Osteocyte (in vitro differentiated cells): ENCODE measurements around the gene WWC2. TPM values are rescaled to one million over a fixed set of nuclear protein-coding genes. Genes with fewer than 3 reads are reported as not detected.
"Not testable (repeated sequence)": the region's sequence is repeated elsewhere in the genome, so short reads cannot be mapped to it uniquely, and the experiment has no call there.

Experiments
- DNase-seq: peaks from one replicate; pipeline ENCODE4 v3.0.0; 2021; ENCODE audit warnings: mixed read lengths; ENCODE audit not compliant: unreplicated experiment; ENCODE audit errors: extremely low spot score
- H3K27ac Mint-ChIP-seq: one replicate; pipeline ENCODE4 v1.8.0; 2021; ENCODE audit warnings: mild to moderate bottlenecking, mixed read lengths; ENCODE audit not compliant: unreplicated experiment
- H3K27me3 Mint-ChIP-seq: one replicate; pipeline ENCODE4 v1.8.0; 2021; ENCODE audit warnings: mixed read lengths; ENCODE audit not compliant: unreplicated experiment
- H3K36me3 Mint-ChIP-seq: one replicate; pipeline ENCODE4 v1.8.0; 2021; ENCODE audit warnings: mixed read lengths; ENCODE audit not compliant: unreplicated experiment
- H3K4me1 Mint-ChIP-seq: one replicate; pipeline ENCODE4 v1.8.0; 2021; ENCODE audit warnings: mixed read lengths; ENCODE audit not compliant: unreplicated experiment
- H3K4me3 Mint-ChIP-seq: one replicate; pipeline ENCODE4 v1.8.0; 2021; ENCODE audit warnings: mild to moderate bottlenecking, moderate library complexity, mixed read lengths; ENCODE audit not compliant: unreplicated experiment
- H3K9me3 Mint-ChIP-seq: one replicate; pipeline ENCODE4 v1.8.0; 2021; ENCODE audit warnings: mixed read lengths; ENCODE audit not compliant: unreplicated experiment
- CTCF ChIP-seq: fragments of 200-600 bp; sonication (generic); IDR thresholded peaks from 2 replicates; pipeline ENCODE4 v1.5.0; 2021; ENCODE audit warnings: antibody characterized with exemption, mild to moderate bottlenecking, moderate library complexity
- total RNA-seq: library from RNA; stranded (reverse); gene quantifications from 2 replicates; pipeline ENCODE4 v1.2.1, GENCODE V29; 2021

Gene WWC2
- total RNA-seq, 1 donor from 2014 or later: 53.5 TPM

- Mint-ChIP-seq H3K4me1 (no peaks in the 10 kb centered on the region), H3K27me3 (no peaks in the 10 kb centered on the region), H3K27ac (no peak overlapping the region), H3K9me3 (peaks cover 8% of the 10 kb centered on the region), H3K4me3 (no peak overlapping the region), H3K36me3 (peaks cover 38% of the 10 kb centered on the region)
- no peak for DNase-seq
- TF ChIP-seq CTCF: no peak
Observed at GRCh38 chr4:183323295-183323694, 224.2 kb downstream of the WWC2 start.

GRCh38 chr4:183324056-183324455 is 225.0 kb downstream of the WWC2 start:
- peaks cover 33% of the 10 kb centered on the region for H3K36me3 Mint-ChIP-seq
- not testable (repeated sequence) for H3K4me1 Mint-ChIP-seq, H3K27me3 Mint-ChIP-seq, H3K9me3 Mint-ChIP-seq, H3K27ac Mint-ChIP-seq, DNase-seq, H3K4me3 Mint-ChIP-seq

GRCh38 chr4:183324619-183325018 is 225.6 kb downstream of the WWC2 start:
- Mint-ChIP-seq H3K4me1 (peaks cover 3% of the 10 kb centered on the region), H3K36me3 (peaks cover 29% of the 10 kb centered on the region), H3K27me3 (no peaks in the 10 kb centered on the region), H3K9me3 (peaks cover 8% of the 10 kb centered on the region), H3K27ac (no peak overlapping the region), H3K4me3 (no peak overlapping the region)
- peak; percentile 75 for DNase-seq
- TF ChIP-seq CTCF: no peak

GRCh38 chr4:183326387-183326786 is 227.3 kb downstream of the WWC2 start:
- H3K9me3 Mint-ChIP-seq, H3K27ac Mint-ChIP-seq, H3K4me1 Mint-ChIP-seq, H3K27me3 Mint-ChIP-seq, H3K4me3 Mint-ChIP-seq: not testable (repeated sequence)
- DNase-seq: peak; percentile 64
- H3K36me3 Mint-ChIP-seq: peaks cover 16% of the 10 kb centered on the region

GRCh38 chr4:183326853-183327252 is 227.8 kb downstream of the WWC2 start:
- peaks cover 12% of the 10 kb centered on the region for H3K36me3 Mint-ChIP-seq
- H3K4me1 Mint-ChIP-seq: peaks cover 3% of the 10 kb centered on the region
- H3K27ac Mint-ChIP-seq: no peak overlapping the region
- no peak for TF ChIP-seq CTCF
- H3K9me3 Mint-ChIP-seq: peaks cover 8% of the 10 kb centered on the region
- H3K4me3 Mint-ChIP-seq: no peak overlapping the region
- peak; percentile 46 for DNase-seq
- H3K27me3 Mint-ChIP-seq: no peaks in the 10 kb centered on the region

- Mint-ChIP-seq H3K9me3 (peaks cover 8% of the 10 kb centered on the region), H3K36me3 (peaks cover 9% of the 10 kb centered on the region), H3K27me3 (no peaks in the 10 kb centered on the region), H3K4me1 (peaks cover 3% of the 10 kb centered on the region), H3K27ac (no peak overlapping the region), H3K4me3 (no peak overlapping the region)
- DNase-seq: no peak
- no peak for TF ChIP-seq CTCF
Observed at GRCh38 chr4:183327827-183328226, 228.8 kb downstream of the WWC2 start.
